ENCODE measurements around the gene CAPN10.

CAPN10 gene

DNA sequence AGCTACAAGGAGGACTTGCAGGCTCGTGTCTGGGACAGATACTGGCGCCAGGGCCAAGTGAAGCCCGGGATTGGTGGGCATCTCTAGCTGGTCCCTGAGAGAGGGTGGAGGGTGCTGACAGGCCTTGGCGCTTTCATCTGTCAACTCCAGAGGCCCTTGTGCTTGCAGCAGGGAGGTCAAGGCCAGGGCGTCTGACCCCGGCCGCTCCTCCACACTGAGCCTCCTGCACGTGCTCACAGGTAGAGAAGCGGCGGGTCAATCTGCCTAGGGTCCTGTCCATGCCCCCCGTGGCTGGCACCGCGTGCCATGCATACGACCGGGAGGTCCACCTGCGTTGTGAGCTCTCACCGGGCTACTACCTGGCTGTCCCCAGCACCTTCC, 9.5 kb downstream of the CAPN10 start:
- no peak overlapping the region for H3K9ac ChIP-seq
- H3K27me3 ChIP-seq (ENCODE audit: insufficient read depth, low read depth): no peaks in the 10 kb centered on the region
- no peaks in the 10 kb centered on the region for H3K36me3 ChIP-seq (ENCODE audit: insufficient read depth)
- H3K79me2 ChIP-seq (ENCODE audit: insufficient read depth, low read depth): no peaks in the 10 kb centered on the region
- H3K27ac ChIP-seq: no peak overlapping the region
- no peaks in the 10 kb centered on the region for H4K20me1 ChIP-seq (ENCODE audit: insufficient read depth)
- no peak overlapping the region for H3K4me3 ChIP-seq (IDR thresholded peaks at IDR 0.05; ENCODE audit: insufficient read depth, low read depth, low read length)
- H3K4me1 ChIP-seq (ENCODE audit: low read depth, poor library complexity, severe bottlenecking): no peaks in the 10 kb centered on the region
- TF ChIP-seq, protein P1, sequence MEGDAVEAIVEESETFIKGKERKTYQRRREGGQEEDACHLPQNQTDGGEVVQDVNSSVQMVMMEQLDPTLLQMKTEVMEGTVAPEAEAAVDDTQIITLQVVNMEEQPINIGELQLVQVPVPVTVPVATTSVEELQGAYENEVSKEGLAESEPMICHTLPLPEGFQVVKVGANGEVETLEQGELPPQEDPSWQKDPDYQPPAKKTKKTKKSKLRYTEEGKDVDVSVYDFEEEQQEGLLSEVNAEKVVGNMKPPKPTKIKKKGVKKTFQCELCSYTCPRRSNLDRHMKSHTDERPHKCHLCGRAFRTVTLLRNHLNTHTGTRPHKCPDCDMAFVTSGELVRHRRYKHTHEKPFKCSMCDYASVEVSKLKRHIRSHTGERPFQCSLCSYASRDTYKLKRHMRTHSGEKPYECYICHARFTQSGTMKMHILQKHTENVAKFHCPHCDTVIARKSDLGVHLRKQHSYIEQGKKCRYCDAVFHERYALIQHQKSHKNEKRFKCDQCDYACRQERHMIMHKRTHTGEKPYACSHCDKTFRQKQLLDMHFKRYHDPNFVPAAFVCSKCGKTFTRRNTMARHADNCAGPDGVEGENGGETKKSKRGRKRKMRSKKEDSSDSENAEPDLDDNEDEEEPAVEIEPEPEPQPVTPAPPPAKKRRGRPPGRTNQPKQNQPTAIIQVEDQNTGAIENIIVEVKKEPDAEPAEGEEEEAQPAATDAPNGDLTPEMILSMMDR (conservative IDR thresholded peaks at IDR 0.05; ENCODE audit: low read depth, low read length): no peak
- no peak overlapping the region for H3K4me2 ChIP-seq
- H2AFZ ChIP-seq (ENCODE audit: low read depth): no peak overlapping the region

DNA sequence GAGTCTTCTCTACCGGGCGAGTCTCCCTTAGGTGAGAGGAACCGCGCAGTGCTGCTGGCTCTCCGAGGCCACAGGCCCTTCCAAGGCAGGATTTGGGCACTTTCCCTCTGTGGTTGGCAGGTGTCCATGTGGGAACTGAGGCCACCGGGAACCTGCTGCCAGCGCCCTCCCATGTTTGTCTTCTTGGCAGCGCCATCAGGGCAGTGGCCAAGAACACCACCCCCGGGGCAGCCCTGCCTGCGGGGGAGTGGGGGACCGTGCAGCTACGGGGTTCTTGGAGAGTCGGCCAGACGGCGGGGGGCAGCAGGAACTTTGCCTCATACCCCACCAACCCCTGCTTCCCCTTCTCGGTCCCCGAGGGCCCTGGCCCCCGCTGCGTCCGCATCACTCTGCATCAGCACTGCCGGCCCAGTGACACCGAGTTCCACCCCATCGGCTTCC, 10.0 kb downstream of the CAPN10 start:
- TF ChIP-seq, protein P1 (conservative IDR thresholded peaks at IDR 0.05; ENCODE audit: low read depth, low read length): no peak
- Histone ChIP-seq H3K4me1 (ENCODE audit: low read depth, poor library complexity, severe bottlenecking) (no peaks in the 10 kb centered on the region), H4K20me1 (ENCODE audit: insufficient read depth) (no peaks in the 10 kb centered on the region), H3K4me2 (no peak overlapping the region), H2AFZ (ENCODE audit: low read depth) (no peak overlapping the region), H3K36me3 (ENCODE audit: insufficient read depth) (no peaks in the 10 kb centered on the region), H3K9ac (no peak overlapping the region), H3K4me3 (IDR thresholded peaks at IDR 0.05; ENCODE audit: insufficient read depth, low read depth, low read length) (no peak overlapping the region), H3K27ac (no peak overlapping the region), H3K79me2 (ENCODE audit: insufficient read depth, low read depth) (no peaks in the 10 kb centered on the region), H3K27me3 (ENCODE audit: insufficient read depth, low read depth) (no peaks in the 10 kb centered on the region)

DNA sequence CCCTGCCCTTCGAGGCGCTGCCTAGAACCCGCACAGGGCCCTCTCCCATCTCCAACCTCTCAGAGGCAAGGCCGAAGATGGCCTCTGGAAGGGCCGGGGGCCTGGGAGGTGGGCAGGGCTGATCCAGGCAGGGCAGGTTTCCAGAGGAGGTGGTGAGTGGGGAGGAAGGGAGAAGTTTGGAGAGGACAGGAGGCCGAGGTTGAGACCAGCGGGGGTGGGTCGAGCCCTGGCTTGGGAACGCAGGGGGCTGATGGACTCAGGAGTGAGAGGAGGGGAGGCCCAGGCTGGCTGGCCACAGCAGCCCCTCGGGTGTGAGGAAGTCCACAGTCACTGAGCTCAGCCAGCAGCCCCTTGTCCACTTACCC, 10.5 kb downstream of the CAPN10 start:
- Histone ChIP-seq H4K20me1 (ENCODE audit: insufficient read depth) (no peaks in the 10 kb centered on the region), H3K4me3 (IDR thresholded peaks at IDR 0.05; ENCODE audit: insufficient read depth, low read depth, low read length) (no peak overlapping the region), H3K79me2 (ENCODE audit: insufficient read depth, low read depth) (no peaks in the 10 kb centered on the region), H3K4me1 (ENCODE audit: low read depth, poor library complexity, severe bottlenecking) (no peaks in the 10 kb centered on the region), H3K4me2 (no peak overlapping the region), H3K36me3 (ENCODE audit: insufficient read depth) (no peaks in the 10 kb centered on the region), H3K27ac (no peak overlapping the region), H3K27me3 (ENCODE audit: insufficient read depth, low read depth) (no peaks in the 10 kb centered on the region), H3K9ac (no peak overlapping the region), H2AFZ (ENCODE audit: low read depth) (no peak overlapping the region)
- TF ChIP-seq, protein P1 (conservative IDR thresholded peaks at IDR 0.05; ENCODE audit: low read depth, low read length): no peak

DNA sequence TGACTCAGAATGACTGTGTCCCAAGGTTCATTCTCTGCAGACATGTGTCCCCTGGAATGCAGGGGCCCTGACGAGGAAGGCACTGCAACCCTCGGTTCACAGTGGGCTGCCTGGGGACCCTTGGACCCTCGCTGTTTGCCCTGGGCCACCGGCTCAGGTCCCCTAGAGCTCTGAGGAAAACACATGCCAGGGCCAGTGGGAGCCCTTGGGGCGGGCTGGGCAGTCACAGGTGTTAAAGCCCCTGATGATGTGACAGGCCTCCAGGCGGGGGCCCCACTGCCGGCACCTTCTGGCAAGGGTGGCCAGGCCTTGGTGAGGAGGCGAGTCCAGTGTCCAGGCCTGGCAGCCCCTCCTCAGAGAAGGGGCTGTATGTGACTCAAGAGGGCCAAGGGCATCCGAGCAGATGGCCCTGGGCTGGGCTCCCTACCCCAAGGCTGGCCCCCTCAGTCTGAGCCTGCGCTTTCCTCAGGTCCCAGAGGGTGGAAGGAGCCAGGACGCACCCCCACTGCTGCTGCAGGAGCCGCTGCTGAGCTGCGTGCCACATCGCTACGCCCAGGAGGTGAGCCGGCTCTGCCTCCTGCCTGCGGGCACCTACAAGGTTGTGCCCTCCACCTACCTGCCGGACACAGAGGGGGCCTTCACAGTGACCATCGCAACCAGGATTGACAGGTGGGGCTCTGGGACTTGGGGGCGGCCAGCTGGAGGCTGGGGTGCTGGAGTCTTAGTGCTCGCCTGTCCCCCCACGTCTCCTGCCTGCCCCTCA, 11.1 kb downstream of the CAPN10 start:
- Histone ChIP-seq H3K27ac (no peak overlapping the region), H3K36me3 (ENCODE audit: insufficient read depth) (no peaks in the 10 kb centered on the region), H3K79me2 (ENCODE audit: insufficient read depth, low read depth) (no peaks in the 10 kb centered on the region), H3K9ac (no peak overlapping the region), H3K4me2 (no peak overlapping the region), H4K20me1 (ENCODE audit: insufficient read depth) (no peaks in the 10 kb centered on the region), H3K27me3 (ENCODE audit: insufficient read depth, low read depth) (no peaks in the 10 kb centered on the region), H3K4me3 (IDR thresholded peaks at IDR 0.05; ENCODE audit: insufficient read depth, low read depth, low read length) (no peak overlapping the region), H2AFZ (ENCODE audit: low read depth) (no peak overlapping the region), H3K4me1 (ENCODE audit: low read depth, poor library complexity, severe bottlenecking) (no peaks in the 10 kb centered on the region)
- TF ChIP-seq, protein P1 (conservative IDR thresholded peaks at IDR 0.05; ENCODE audit: low read depth, low read length): no peak

Measured in KMS-11 (cell line).